ENCODE measurements around the gene MGRN1.

DNA sequence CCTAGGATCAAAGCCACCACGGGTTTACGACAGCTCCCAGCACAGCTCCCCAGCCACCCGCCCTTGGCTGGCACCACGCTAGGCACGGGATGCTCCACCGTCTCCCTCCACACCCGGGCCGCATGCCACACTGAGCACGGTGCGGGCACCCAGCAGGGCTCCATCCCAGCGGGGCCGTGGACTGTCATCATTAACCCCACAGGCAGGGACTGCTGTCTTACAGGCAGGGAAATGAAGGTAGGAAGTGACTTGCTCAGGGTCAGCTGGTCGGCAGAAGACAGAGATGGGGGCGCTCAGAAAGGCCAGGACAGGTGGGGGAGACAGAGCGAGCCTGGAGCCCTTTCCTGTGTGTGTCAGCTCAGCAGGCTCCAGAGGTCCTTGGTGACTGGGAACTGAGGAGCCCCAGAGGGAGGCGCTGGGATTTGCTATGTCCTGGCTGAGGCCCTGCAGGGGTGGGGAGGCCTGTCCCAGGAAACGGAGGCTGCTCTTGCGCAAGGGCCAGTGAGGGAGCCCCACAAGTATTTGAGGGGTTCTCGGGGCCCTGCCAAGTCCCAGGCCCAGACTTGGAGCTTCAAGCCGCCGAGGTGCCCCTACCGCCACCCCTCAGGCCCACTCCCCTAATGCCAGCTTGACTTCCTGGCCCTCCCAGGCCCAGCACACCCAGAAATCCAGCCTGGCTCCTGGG, 13.1 kb upstream of the MGRN1 start:
- TF ChIP-seq YY1 (IDR thresholded peaks at IDR 0.05; ENCODE audit: insufficient read depth, insufficient read length) (no peak), ZNF274 (IDR thresholded peaks at IDR 0.05; ENCODE audit: low read depth, low read length) (no peak)

Measured in NT2/D1 (cell line).